Tibial nerve (tissue), 4 donors: Measurements from ENCODE around the gene ZNF215. TPM values are rescaled to one million over a fixed set of nuclear protein-coding genes. Genes with fewer than 3 reads are reported as not detected.

Experiments
- DNase-seq, 2 donors: peaks; one replicate each; pipeline ENCODE4 v3.0.0-alpha.2; 2019; ENCODE audit warnings: low spot score in 2 of 2
- H3K27ac ChIP-seq, 4 donors: fragments of 200-600 bp; sonication (generic) in 3 of 4; one replicate each; pipeline ENCODE4 v1.5.1; 2017 to 2019; ENCODE audit warnings: mild to moderate bottlenecking in 1 of 4
- H3K27me3 ChIP-seq, 2 donors: fragments of 200-600 bp; sonication (generic) in 1 of 2; one replicate each; pipeline versions ENCODE4 v1.5.1 to v1.6.0; 2017 to 2019
- H3K36me3 ChIP-seq, 3 donors: fragments of 200-600 bp; sonication (generic); one replicate each; pipeline ENCODE4 v1.5.1; 2018 to 2019
- H3K4me1 ChIP-seq, 4 donors: fragments of 200-600 bp; sonication (generic) in 3 of 4; one replicate each; pipeline ENCODE4 v1.5.1; 2017 to 2019
- H3K4me3 ChIP-seq, 4 donors: fragments of 200-600 bp; sonication (generic) in 3 of 4; one replicate each; pipeline ENCODE4 v1.5.1; 2017 to 2019; ENCODE audit warnings: mild to moderate bottlenecking in 1 of 4, moderate library complexity in 1 of 4
- H3K9me3 ChIP-seq, 4 donors: fragments of 200-600 bp; sonication (generic) in 3 of 4; one replicate each; pipeline ENCODE4 v1.5.1; 2017 to 2019
- EP300 ChIP-seq, 2 donors: sonication (generic); formaldehyde crosslinking; IDR thresholded peaks; one replicate each; pipeline ENCODE4 v1.6.1; 2017; ENCODE audit warnings: antibody characterized with exemption in 2 of 2, mild to moderate bottlenecking in 1 of 2
- POLR2A ChIP-seq, 2 donors: fragments of 450-650 bp; IDR thresholded peaks; one replicate each; pipeline ENCODE4 v1.6.1; 2017; ENCODE audit warnings: antibody characterized with exemption in 2 of 2, mild to moderate bottlenecking in 2 of 2, moderate library complexity in 2 of 2
- WGBS, 2 donors: methylation state at CpG; one replicate each; pipeline ENCODE4 v1.1.5; 2018; 5-methylcytosine and 5-hydroxymethylcytosine counted together
- total RNA-seq, 4 donors: library from RNA; depleted of rRNA; stranded (reverse); fragments of >200 nt; gene quantifications; one replicate each; pipeline ENCODE4 v1.1.0, GENCODE V29; 2016
- TF ChIP-seq, protein P1 (sequence below), 5 experiments: fragments of 200-600 bp in 3 of 5; fragments of 450-650 bp in 2 of 5; sonication (generic) in 3 of 5; IDR thresholded peaks; one replicate each; pipeline ENCODE4 v1.5.1; 2016 to 2019; ENCODE audit warnings: antibody characterized with exemption in 5 of 5, mild to moderate bottlenecking in 3 of 5, moderate library complexity in 2 of 5

Gene ZNF215
- total RNA-seq, 4 donors from 2014 or later = 0.20 to 2.6 (median 1.1) TPM

DNA sequence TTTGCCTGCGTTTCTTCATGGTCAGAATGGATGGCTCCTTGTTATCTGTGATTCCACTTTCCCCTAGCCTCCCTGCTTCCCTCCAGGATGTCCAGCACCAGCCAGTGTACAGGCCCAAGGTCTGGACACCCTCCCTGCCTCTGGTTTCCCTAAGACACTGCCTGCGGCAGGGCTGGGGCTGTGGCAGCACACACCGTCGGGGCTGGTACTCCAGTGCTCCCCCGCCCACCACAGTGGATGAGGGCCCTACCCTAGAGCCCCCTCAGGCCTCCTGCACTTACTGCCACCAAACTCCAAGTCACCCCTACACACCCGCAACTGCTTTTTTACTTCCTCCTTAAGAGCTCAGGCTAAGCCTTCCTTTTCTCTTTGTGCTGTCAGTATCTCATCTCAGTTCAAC lies 65.0 kb downstream of the ZNF215 start:
- H3K36me3 ChIP-seq = no peaks in the 10 kb centered on the region
- no peaks in the 10 kb centered on the region for H3K4me1 ChIP-seq
- DNase-seq = no peak
- H3K27me3 ChIP-seq = no peaks in the 10 kb centered on the region
- H3K27ac ChIP-seq = no peak overlapping the region
- TF ChIP-seq, protein P1, sequence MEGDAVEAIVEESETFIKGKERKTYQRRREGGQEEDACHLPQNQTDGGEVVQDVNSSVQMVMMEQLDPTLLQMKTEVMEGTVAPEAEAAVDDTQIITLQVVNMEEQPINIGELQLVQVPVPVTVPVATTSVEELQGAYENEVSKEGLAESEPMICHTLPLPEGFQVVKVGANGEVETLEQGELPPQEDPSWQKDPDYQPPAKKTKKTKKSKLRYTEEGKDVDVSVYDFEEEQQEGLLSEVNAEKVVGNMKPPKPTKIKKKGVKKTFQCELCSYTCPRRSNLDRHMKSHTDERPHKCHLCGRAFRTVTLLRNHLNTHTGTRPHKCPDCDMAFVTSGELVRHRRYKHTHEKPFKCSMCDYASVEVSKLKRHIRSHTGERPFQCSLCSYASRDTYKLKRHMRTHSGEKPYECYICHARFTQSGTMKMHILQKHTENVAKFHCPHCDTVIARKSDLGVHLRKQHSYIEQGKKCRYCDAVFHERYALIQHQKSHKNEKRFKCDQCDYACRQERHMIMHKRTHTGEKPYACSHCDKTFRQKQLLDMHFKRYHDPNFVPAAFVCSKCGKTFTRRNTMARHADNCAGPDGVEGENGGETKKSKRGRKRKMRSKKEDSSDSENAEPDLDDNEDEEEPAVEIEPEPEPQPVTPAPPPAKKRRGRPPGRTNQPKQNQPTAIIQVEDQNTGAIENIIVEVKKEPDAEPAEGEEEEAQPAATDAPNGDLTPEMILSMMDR (IDR thresholded peaks at IDR 0.05) = no peak
- TF ChIP-seq EP300 (IDR thresholded peaks at IDR 0.05) (no peak), POLR2A (IDR thresholded peaks at IDR 0.05) (no peak)
- WGBS, 2 donors = 74 to 81% methylated on average over 6 of the region's 6 CpGs
- no peaks in the 10 kb centered on the region for H3K9me3 ChIP-seq
- H3K4me3 ChIP-seq = no peak overlapping the region

DNA sequence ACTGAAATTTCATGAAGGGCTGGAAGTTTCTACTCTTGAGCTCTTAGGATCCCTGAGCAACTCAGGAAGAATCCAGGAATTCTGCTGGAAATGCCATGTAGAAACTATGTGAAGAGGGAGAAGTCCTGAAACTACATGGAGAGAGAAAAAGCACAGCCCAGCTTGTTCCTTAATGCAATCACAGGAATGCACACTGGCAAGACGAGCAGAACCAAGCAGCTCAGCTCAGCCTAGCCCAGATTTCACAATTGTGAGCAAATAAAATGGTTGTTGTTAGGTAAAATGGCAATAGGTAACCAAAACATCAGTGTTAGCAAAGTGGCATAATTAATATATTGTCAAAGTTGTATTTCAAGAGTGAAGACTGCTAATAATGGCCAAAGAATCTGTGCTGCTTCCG lies 65.8 kb downstream of the ZNF215 start:
- no peaks in the 10 kb centered on the region for H3K4me1 ChIP-seq
- H3K9me3 ChIP-seq = peaks cover 0 to 3% (median 0%) of the 10 kb centered on the region in 4 donors
- H3K27ac ChIP-seq = no peak overlapping the region
- H3K4me3 ChIP-seq = no peak overlapping the region
- no peak for DNase-seq
- WGBS, 2 donors = 71 to 72% methylated on average over 2 of the region's 2 CpGs
- no peak for TF ChIP-seq POLR2A (IDR thresholded peaks at IDR 0.05)
- no peak for TF ChIP-seq EP300 (IDR thresholded peaks at IDR 0.05)
- TF ChIP-seq, protein P1 (IDR thresholded peaks at IDR 0.05) = no peak
- H3K36me3 ChIP-seq = no peaks in the 10 kb centered on the region
- H3K27me3 ChIP-seq = no peaks in the 10 kb centered on the region

DNA sequence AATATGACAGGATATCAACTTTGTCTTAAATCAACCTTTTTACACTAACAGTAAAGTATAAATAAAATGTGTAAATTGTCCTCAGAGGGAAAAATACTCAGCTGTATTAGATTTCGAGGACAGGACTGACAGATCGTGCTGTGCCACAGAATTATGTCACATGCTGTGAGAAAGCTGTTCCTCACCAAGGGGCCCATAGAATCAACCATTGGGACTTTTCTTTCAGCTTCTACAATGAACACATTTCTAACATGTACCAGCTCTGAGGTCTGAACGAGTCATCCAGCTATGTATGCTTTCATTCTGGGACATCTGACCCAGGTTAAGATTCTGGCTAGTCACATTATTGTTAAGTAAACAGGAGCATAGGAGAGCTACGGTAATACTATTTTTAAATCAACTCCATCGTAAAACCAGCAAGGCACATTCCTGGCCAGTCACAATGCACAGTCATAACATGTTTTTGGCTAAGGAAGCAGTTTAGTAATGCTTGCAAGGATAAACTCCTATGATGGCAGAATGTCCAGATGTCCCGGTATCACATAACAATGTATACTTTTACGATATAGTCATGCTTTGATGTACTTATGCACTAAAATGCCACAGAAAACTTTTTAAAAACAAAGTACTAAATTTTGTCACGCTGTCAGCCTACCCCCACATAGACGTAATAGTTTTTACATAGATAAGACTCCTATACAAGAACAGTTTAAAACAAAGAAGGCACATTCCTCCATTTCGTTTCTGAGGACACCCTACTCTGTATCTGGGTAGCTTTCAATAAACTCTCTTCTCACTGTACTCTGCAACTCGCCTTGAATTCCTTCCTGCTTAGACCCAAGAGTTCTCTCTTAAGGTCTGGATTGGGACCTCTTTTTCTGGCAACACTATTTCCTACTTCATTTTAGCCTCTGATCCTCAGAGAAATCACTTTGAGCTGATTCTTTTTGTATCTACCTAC lies 66.5 kb downstream of the ZNF215 start:
- peaks cover 0 to 3% (median 0%) of the 10 kb centered on the region in 4 donors for H3K9me3 ChIP-seq
- H3K4me3 ChIP-seq = no peak overlapping the region
- WGBS, 2 donors = 36 to 40% methylated on average over 11 of the region's 11 CpGs
- H3K4me1 ChIP-seq = no peaks in the 10 kb centered on the region
- no peaks in the 10 kb centered on the region for H3K36me3 ChIP-seq
- no peak overlapping the region for H3K27ac ChIP-seq
- H3K27me3 ChIP-seq = no peaks in the 10 kb centered on the region
- no peak for DNase-seq
- TF ChIP-seq EP300 (IDR thresholded peaks at IDR 0.05) (no peak), POLR2A (IDR thresholded peaks at IDR 0.05) (no peak)
- TF ChIP-seq, protein P1 (IDR thresholded peaks at IDR 0.05) = no peak

DNA sequence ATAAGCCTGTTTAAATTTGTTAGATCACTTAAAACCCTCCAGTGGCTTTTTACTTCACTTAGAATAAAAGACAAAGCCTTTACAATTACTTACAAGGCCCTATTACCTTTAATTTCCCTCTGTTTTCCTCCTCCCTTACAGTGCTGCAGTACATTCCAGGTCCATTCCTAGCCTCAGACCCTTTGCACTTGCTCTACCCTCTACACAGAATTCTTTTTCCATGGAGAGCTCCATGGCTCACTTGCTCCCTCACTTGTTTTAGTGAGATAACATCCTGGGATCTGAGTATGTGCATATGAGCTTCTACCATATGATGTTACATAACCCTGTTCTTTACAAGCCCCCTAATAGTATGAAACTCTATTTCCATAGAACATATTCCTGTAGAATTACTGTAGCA lies 69.5 kb downstream of the ZNF215 start:
- Histone ChIP-seq H3K27me3 (no peaks in the 10 kb centered on the region), H3K27ac (no peak overlapping the region), H3K4me1 (no peaks in the 10 kb centered on the region), H3K4me3 (no peak overlapping the region), H3K9me3 (peaks cover 0 to 3% (median 0%) of the 10 kb centered on the region in 4 donors), H3K36me3 (peaks cover 0 to 15% (median 0%) of the 10 kb centered on the region in 3 donors)
- DNase-seq = no peak
- no peak for TF ChIP-seq POLR2A (IDR thresholded peaks at IDR 0.05)
- TF ChIP-seq, protein P1 (IDR thresholded peaks at IDR 0.05) = no peak
- no peak for TF ChIP-seq EP300 (IDR thresholded peaks at IDR 0.05)

DNA sequence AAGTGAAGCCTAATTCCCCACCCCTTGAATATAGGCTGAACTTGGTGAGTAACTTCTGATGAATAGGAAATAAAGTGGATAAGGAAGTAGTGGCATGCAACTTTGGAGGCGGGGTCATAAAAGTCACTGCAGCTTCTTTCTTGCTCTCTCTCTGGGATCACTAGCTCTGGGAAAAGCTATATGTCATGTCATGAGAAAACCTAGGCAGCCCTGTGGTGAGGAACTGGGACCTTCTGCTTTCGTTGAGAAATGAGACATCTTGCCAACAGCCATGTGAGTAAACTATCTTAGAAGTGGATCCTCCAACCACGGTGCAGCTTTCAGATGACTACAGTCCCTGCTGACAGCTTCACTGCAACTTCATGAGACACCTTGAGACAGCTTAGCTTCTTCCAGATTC lies 78.3 kb downstream of the ZNF215 start:
- peak in 1 of 2 donors; percentile 7 for DNase-seq
- no peaks in the 10 kb centered on the region for H3K9me3 ChIP-seq
- TF ChIP-seq EP300 (IDR thresholded peaks at IDR 0.05) = no peak
- TF ChIP-seq, protein P1 (IDR thresholded peaks at IDR 0.05) = no peak
- TF ChIP-seq POLR2A (IDR thresholded peaks at IDR 0.05) = no peak
- no peaks in the 10 kb centered on the region for H3K27me3 ChIP-seq
- no peaks in the 10 kb centered on the region for H3K4me1 ChIP-seq
- H3K36me3 ChIP-seq = peaks cover 0 to 40% (median 0%) of the 10 kb centered on the region in 3 donors
- no peak overlapping the region for H3K4me3 ChIP-seq
- H3K27ac ChIP-seq = no peak overlapping the region
- WGBS, 2 donors = 66 to 68% methylated on average over 3 of the region's 3 CpGs
